Activated T-cell treated with anti-CD3 and anti-CD28 coated beads for 4 hours (primary cell): ENCODE results near the gene LRRC75A.
"Not testable (repeated sequence)": the region's sequence is repeated elsewhere in the genome, so short reads cannot be mapped to it uniquely, and the experiment has no call there.

Experiments used
- DNase-seq: peaks from one replicate; pipeline ENCODE4 v3.0.0-alpha.2; 2020

The LRRC75A gene

GRCh38 chr17:16395887-16396286, 96.1 kb downstream of the LRRC75A start:
- DNase-seq = not testable (repeated sequence)

DNA sequence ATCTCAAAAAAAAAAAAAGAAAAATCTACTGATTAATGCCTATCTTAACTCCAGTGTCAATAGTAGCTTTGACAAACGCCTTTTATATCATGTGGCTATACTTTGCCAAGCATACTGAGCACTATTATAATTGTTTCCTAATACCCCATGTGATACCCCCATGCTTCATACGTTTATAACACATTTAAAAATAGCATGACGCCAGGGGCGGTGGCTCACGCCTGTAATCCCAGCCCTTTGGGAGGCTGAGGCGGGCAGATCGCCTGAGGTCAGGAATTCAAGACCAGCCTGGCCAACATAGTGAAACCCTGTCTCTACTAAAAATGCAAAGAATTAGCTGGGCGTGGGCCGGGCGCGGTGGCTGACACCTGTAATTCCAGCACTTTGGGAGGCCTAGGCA, 99.5 kb downstream of the LRRC75A start:
- DNase-seq = not testable (repeated sequence)
